Lung (tissue), 12 donors: ENCODE results near the gene SOX13. TPM values are rescaled to one million over a fixed set of nuclear protein-coding genes. Genes with fewer than 3 reads are reported as not detected.

ENCODE experiments used
- ATAC-seq: fragments of 200-7000 bp; cut with Tn5 transposase; one replicate; pipeline ENCODE4 v1.9.1; 2020; ENCODE audit warnings: moderate number of reproducible peaks; ENCODE audit not compliant: insufficient read depth, low FRiP score
- DNase-seq, 3 donors: peaks; one replicate each; pipeline ENCODE4 v3.0.0-alpha.2; 2013 to 2017
- H3K27ac ChIP-seq, 2 donors: one replicate each; pipeline ENCODE4 v1.5.1; 2013; ENCODE audit warnings: mild to moderate bottlenecking in 2 of 2, moderate library complexity in 2 of 2, control low read depth in 1 of 2, inconsistent platforms in 1 of 2, low read depth in 1 of 2, low read length in 1 of 2
- H3K27me3 ChIP-seq, 3 donors: one replicate each; pipeline ENCODE4 v1.5.1; 2013; ENCODE audit warnings: low read length in 2 of 3; ENCODE audit not compliant: control insufficient read depth in 3 of 3, insufficient read depth in 3 of 3
- H3K36me3 ChIP-seq, 4 donors: one replicate each; pipeline ENCODE4 v1.5.1; 2013; ENCODE audit warnings: low read length in 4 of 4, mild to moderate bottlenecking in 1 of 4, moderate library complexity in 1 of 4; ENCODE audit not compliant: control insufficient read depth in 4 of 4, insufficient read depth in 4 of 4
- H3K4me1 ChIP-seq, 5 donors: one replicate each; pipeline ENCODE4 v1.5.1; 2013; ENCODE audit warnings: low read length in 5 of 5, mild to moderate bottlenecking in 2 of 5, moderate library complexity in 1 of 5; ENCODE audit not compliant: control insufficient read depth in 5 of 5, insufficient read depth in 5 of 5
- H3K4me3 ChIP-seq: one replicate; pipeline ENCODE4 v1.5.1; 2013; ENCODE audit warnings: mild to moderate bottlenecking, control low read depth, moderate library complexity
- H3K9ac ChIP-seq, 2 donors: one replicate each; pipeline ENCODE4 v1.5.1; 2013; ENCODE audit warnings: low read length in 2 of 2, control low read depth in 1 of 2; ENCODE audit not compliant: insufficient read depth in 1 of 2
- H3K9me3 ChIP-seq, 4 donors: one replicate each; pipeline ENCODE4 v1.5.1; 2013; ENCODE audit warnings: low read length in 3 of 4, mild to moderate bottlenecking in 1 of 4, moderate library complexity in 1 of 4; ENCODE audit not compliant: control insufficient read depth in 4 of 4, insufficient read depth in 3 of 4
- CTCF ChIP-seq: IDR thresholded peaks from 2 replicates; pipeline ENCODE4 v1.5.1; 2012; ENCODE audit warnings: mild to moderate bottlenecking; ENCODE audit errors: control extremely low read depth, extremely low read depth
- WGBS, 2 donors: extraction: QIAGEN DNeasy Blood & Tissue Kit; methylation state at CpG; one replicate each; pipeline ENCODE4 v1.1.7; 2013; 5-methylcytosine and 5-hydroxymethylcytosine counted together
- polyA plus RNA-seq, 2 donors: library from polyadenylated mRNA; stranded (reverse); fragments of 200-250 nt; gene quantifications; one replicate each; pipeline ENCODE4 v1.2.1, GENCODE V29; 2013
- total RNA-seq, 2 donors: library from RNA; depleted of rRNA in 1 of 2; stranded (reverse); fragments of >200 nt in 1 of 2; gene quantifications; one replicate each; pipeline ENCODE4 v1.2.1, GENCODE V29; 2014 to 2021
- donor health status: control.
- donor health status: control.
- donor health status: Bipolar disorder and iron deficiency.
- donor health status: healthy.
- donor health status: DM: yes; HTN: yes; CAD: no.

SOX13 gene
- total and polyA plus RNA-seq, 4 donors, result 14.7 to 52.6 (median 30.3) TPM

GRCh38 chr1:204077979-204078696 is 5.2 kb downstream of the SOX13 start:
- Histone ChIP-seq H3K9ac (peak overlapping the region in 1 of 2 donors; percentile 51), H3K4me3 (no peak overlapping the region), H3K27ac (peak overlapping the region in 1 of 2 donors; percentile 87), H3K9me3 (no peaks in the 10 kb centered on the region), H3K36me3 (peaks cover 0 to 3% (median 0%) of the 10 kb centered on the region in 4 donors), H3K27me3 (no peaks in the 10 kb centered on the region), H3K4me1 (peaks cover 0 to 72% (median 38%) of the 10 kb centered on the region in 5 donors)
- 44 to 55% methylated on average over 17 of the region's 17 CpGs for WGBS, 2 donors
- TF ChIP-seq CTCF, result no peak
- ATAC-seq (no peak), DNase-seq (peak; percentile 78 to 87 (median 81))

GRCh38 chr1:204079608-204079999 is 6.7 kb downstream of the SOX13 start:
- Histone ChIP-seq H3K36me3 (no peaks in the 10 kb centered on the region), H3K9ac (peak overlapping the region in 1 of 2 donors; percentile 36), H3K27ac (peak overlapping the region in 1 of 2 donors; percentile 85), H3K4me1 (peaks cover 0 to 76% (median 41%) of the 10 kb centered on the region in 5 donors), H3K27me3 (no peaks in the 10 kb centered on the region), H3K9me3 (no peaks in the 10 kb centered on the region), H3K4me3 (no peak overlapping the region)
- no peak for TF ChIP-seq CTCF
- WGBS, 2 donors, result 62 to 66% methylated on average over 3 of the region's 3 CpGs
- DNase-seq (no peak), ATAC-seq (no peak)

GRCh38 chr1:204080163-204080903 is 7.4 kb downstream of the SOX13 start:
- DNase-seq (peak; percentile 89 to 93 (median 92)), ATAC-seq (peak; percentile 84)
- H3K27ac ChIP-seq, result peak overlapping the region in 1 of 2 donors; percentile 85
- no peak overlapping the region for H3K4me3 ChIP-seq
- no peaks in the 10 kb centered on the region for H3K9me3 ChIP-seq
- no peaks in the 10 kb centered on the region for H3K36me3 ChIP-seq
- H3K4me1 ChIP-seq, result peaks cover 0 to 70% (median 45%) of the 10 kb centered on the region in 5 donors
- TF ChIP-seq CTCF, result no peak
- H3K9ac ChIP-seq, result peak overlapping the region; percentile 14 to 36
- no peaks in the 10 kb centered on the region for H3K27me3 ChIP-seq
- WGBS, 2 donors, result 34 to 51% methylated on average over 7 to 8 of the region's 8 CpGs
